ENCODE results near the gene UNC13B. TPM values are rescaled to one million over a fixed set of nuclear protein-coding genes. Genes with fewer than 3 reads are reported as not detected.

UNC13B gene
- total and polyA plus RNA-seq, 2 experiments from 2014 or later: 8.7 to 52.1 TPM

DNA sequence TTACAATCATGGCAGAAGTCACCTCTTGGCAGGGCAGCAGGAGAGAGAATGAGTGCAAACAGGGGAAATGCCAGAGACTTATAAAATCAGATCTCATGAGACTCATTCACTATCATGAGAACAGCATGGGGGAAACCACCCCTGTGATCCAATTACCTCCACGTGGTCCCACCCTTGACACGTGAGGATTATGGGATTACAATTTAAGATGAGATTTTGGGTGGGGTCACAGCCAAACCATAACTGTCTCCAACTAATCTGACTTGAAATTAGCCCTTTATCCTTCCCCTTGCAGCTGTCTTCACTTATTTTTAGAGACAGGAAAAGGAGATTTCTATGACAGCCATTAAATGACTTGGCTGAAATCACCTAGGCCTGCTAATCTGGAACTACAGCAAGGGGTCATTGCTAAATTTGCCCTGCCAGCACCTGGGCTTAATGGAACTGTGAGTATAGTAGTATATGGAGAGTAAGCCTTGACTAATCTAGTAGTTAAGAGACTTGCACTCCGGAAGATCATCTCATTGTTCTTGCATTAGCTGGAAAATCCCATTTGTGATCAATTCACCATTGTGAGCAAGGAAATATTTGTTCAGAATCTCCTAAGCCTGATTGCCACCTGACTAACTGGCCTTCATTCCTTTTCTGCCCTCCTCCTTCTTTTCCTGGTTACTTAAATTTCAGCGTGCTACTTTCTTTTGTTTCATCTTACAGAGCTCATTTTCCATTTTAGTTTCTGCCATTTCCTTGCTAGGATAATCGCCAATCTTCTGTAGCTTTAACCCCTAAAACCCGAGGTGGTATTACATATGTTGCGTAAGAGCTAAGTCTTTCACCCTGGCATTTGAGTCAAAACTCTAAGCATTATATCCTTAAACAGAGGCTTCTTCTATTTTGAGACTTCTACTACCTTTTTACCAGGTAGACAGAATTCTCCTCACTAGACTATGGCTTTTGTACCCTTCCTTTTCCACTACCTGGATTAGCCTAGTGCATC is 262.8 kb downstream of the UNC13B start:
- DNase-seq (ENCODE audit: low spot score): no peak
- H3K4me3 ChIP-seq: no peak overlapping the region
- 0 out of 2 replicates have a peak overlapping the region, but pooled peaks have one; percentile 6 for H2AFZ ChIP-seq
- Mint-ChIP-seq H3K9me3 (no peaks in the 10 kb centered on the region), H3K36me3 (ENCODE audit: low read depth) (no peaks in the 10 kb centered on the region), H3K27ac (no peak overlapping the region), H3K4me3 (no peak overlapping the region), H3K27me3 (ENCODE audit: insufficient read depth, low read depth, poor library complexity) (no peaks in the 10 kb centered on the region), H3K4me1 (no peaks in the 10 kb centered on the region)
- no peaks in the 10 kb centered on the region for H4K20me1 ChIP-seq (replicated peaks; ENCODE audit: insufficient read depth)
- H3K27ac ChIP-seq (ENCODE audit: low read depth): no peak overlapping the region
- no peaks in the 10 kb centered on the region for H3K9me2 ChIP-seq (ENCODE audit: insufficient read depth)
- no peak for ATAC-seq
- TF ChIP-seq POLR2AphosphoS5 (IDR thresholded peaks at IDR 0.05; ENCODE audit: low read depth) (no peak), NANOG (IDR thresholded peaks at IDR 0.05; ENCODE audit: borderline replicate concordance) (no peak), ETS1 (IDR thresholded peaks at IDR 0.05) (no peak), EZH2phosphoT487 (IDR thresholded peaks at IDR 0.05; ENCODE audit: unreplicated experiment) (no peak), ZNF114 (CRISPR knock-in tag; IDR thresholded peaks at IDR 0.05) (no peak), EZH2 (IDR thresholded peaks at IDR 0.05; ENCODE audit: low read depth, unreplicated experiment) (no peak), CREB1 (CRISPR knock-in tag; IDR thresholded peaks at IDR 0.05; ENCODE audit: low read depth) (no peak), STAT1 (IDR thresholded peaks at IDR 0.05; ENCODE audit: unreplicated experiment) (no peak), JUNB (IDR thresholded peaks at IDR 0.05; ENCODE audit: unreplicated experiment) (no peak), ZNF331 (CRISPR knock-in tag; IDR thresholded peaks at IDR 0.05; ENCODE audit: low read depth) (no peak)
- TF ChIP-seq, protein P1, sequence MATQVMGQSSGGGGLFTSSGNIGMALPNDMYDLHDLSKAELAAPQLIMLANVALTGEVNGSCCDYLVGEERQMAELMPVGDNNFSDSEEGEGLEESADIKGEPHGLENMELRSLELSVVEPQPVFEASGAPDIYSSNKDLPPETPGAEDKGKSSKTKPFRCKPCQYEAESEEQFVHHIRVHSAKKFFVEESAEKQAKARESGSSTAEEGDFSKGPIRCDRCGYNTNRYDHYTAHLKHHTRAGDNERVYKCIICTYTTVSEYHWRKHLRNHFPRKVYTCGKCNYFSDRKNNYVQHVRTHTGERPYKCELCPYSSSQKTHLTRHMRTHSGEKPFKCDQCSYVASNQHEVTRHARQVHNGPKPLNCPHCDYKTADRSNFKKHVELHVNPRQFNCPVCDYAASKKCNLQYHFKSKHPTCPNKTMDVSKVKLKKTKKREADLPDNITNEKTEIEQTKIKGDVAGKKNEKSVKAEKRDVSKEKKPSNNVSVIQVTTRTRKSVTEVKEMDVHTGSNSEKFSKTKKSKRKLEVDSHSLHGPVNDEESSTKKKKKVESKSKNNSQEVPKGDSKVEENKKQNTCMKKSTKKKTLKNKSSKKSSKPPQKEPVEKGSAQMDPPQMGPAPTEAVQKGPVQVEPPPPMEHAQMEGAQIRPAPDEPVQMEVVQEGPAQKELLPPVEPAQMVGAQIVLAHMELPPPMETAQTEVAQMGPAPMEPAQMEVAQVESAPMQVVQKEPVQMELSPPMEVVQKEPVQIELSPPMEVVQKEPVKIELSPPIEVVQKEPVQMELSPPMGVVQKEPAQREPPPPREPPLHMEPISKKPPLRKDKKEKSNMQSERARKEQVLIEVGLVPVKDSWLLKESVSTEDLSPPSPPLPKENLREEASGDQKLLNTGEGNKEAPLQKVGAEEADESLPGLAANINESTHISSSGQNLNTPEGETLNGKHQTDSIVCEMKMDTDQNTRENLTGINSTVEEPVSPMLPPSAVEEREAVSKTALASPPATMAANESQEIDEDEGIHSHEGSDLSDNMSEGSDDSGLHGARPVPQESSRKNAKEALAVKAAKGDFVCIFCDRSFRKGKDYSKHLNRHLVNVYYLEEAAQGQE (IDR thresholded peaks at IDR 0.05; ENCODE audit: unreplicated experiment): no peak
- TF ChIP-seq, protein P2, sequence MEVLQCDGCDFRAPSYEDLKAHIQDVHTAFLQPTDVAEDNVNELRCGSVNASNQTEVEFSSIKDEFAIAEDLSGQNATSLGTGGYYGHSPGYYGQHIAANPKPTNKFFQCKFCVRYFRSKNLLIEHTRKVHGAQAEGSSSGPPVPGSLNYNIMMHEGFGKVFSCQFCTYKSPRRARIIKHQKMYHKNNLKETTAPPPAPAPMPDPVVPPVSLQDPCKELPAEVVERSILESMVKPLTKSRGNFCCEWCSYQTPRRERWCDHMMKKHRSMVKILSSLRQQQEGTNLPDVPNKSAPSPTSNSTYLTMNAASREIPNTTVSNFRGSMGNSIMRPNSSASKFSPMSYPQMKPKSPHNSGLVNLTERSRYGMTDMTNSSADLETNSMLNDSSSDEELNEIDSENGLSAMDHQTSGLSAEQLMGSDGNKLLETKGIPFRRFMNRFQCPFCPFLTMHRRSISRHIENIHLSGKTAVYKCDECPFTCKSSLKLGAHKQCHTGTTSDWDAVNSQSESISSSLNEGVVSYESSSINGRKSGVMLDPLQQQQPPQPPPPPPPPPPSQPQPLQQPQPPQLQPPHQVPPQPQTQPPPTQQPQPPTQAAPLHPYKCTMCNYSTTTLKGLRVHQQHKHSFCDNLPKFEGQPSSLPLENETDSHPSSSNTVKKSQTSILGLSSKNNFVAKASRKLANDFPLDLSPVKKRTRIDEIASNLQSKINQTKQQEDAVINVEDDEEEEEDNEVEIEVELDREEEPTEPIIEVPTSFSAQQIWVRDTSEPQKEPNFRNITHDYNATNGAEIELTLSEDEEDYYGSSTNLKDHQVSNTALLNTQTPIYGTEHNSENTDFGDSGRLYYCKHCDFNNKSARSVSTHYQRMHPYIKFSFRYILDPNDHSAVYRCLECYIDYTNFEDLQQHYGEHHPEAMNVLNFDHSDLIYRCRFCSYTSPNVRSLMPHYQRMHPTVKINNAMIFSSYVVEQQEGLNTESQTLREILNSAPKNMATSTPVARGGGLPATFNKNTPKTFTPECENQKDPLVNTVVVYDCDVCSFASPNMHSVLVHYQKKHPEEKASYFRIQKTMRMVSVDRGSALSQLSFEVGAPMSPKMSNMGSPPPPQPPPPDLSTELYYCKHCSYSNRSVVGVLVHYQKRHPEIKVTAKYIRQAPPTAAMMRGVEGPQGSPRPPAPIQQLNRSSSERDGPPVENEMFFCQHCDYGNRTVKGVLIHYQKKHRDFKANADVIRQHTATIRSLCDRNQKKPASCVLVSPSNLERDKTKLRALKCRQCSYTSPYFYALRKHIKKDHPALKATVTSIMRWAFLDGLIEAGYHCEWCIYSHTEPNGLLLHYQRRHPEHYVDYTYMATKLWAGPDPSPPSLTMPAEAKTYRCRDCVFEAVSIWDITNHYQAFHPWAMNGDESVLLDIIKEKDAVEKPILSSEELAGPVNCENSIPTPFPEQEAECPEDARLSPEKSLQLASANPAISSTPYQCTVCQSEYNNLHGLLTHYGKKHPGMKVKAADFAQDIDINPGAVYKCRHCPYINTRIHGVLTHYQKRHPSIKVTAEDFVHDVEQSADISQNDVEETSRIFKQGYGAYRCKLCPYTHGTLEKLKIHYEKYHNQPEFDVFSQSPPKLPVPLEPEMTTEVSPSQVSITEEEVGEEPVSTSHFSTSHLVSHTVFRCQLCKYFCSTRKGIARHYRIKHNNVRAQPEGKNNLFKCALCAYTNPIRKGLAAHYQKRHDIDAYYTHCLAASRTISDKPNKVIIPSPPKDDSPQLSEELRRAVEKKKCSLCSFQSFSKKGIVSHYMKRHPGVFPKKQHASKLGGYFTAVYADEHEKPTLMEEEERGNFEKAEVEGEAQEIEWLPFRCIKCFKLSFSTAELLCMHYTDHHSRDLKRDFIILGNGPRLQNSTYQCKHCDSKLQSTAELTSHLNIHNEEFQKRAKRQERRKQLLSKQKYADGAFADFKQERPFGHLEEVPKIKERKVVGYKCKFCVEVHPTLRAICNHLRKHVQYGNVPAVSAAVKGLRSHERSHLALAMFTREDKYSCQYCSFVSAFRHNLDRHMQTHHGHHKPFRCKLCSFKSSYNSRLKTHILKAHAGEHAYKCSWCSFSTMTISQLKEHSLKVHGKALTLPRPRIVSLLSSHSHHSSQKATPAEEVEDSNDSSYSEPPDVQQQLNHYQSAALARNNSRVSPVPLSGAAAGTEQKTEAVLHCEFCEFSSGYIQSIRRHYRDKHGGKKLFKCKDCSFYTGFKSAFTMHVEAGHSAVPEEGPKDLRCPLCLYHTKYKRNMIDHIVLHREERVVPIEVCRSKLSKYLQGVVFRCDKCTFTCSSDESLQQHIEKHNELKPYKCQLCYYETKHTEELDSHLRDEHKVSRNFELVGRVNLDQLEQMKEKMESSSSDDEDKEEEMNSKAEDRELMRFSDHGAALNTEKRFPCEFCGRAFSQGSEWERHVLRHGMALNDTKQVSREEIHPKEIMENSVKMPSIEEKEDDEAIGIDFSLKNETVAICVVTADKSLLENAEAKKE (CRISPR knock-in tag; IDR thresholded peaks at IDR 0.05): no peak
- TF ChIP-seq, protein P3, sequence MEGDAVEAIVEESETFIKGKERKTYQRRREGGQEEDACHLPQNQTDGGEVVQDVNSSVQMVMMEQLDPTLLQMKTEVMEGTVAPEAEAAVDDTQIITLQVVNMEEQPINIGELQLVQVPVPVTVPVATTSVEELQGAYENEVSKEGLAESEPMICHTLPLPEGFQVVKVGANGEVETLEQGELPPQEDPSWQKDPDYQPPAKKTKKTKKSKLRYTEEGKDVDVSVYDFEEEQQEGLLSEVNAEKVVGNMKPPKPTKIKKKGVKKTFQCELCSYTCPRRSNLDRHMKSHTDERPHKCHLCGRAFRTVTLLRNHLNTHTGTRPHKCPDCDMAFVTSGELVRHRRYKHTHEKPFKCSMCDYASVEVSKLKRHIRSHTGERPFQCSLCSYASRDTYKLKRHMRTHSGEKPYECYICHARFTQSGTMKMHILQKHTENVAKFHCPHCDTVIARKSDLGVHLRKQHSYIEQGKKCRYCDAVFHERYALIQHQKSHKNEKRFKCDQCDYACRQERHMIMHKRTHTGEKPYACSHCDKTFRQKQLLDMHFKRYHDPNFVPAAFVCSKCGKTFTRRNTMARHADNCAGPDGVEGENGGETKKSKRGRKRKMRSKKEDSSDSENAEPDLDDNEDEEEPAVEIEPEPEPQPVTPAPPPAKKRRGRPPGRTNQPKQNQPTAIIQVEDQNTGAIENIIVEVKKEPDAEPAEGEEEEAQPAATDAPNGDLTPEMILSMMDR (conservative IDR thresholded peaks at IDR 0.05; ENCODE audit: low read depth in 2 of 2): no peak
- H3K79me2 ChIP-seq (replicated peaks; ENCODE audit: insufficient read depth): no peaks in the 10 kb centered on the region
- no peaks in the 10 kb centered on the region for H3F3A ChIP-seq (replicated peaks; ENCODE audit: low read depth)
- no peaks in the 10 kb centered on the region for H3K27me3 ChIP-seq (ENCODE audit: insufficient read depth)
- no peak overlapping the region for H3K4me2 ChIP-seq
- H3K36me3 ChIP-seq (ENCODE audit: insufficient read depth): no peaks in the 10 kb centered on the region
- H3K4me1 ChIP-seq (ENCODE audit: insufficient read depth): no peaks in the 10 kb centered on the region
